Upper lobe of left lung (tissue), 6 donors: ENCODE results near the gene ECPAS. TPM values are rescaled to one million over a fixed set of nuclear protein-coding genes. Genes with fewer than 3 reads are reported as not detected.

ENCODE experiments used
- ATAC-seq, 2 donors: fragments of 200-7000 bp; cut with Tn5 transposase; one replicate each; pipeline ENCODE4 v1.9.1; 2022; ENCODE audit warnings: mild to moderate bottlenecking in 2 of 2, moderate library complexity in 2 of 2; ENCODE audit not compliant: low FRiP score in 2 of 2
- DNase-seq, 2 donors: peaks; one replicate each; pipeline ENCODE4 v3.0.0-alpha.2; 2019 to 2020
- H3K27ac ChIP-seq, 4 donors: fragments of 200-600 bp; sonication (generic); one replicate each; pipeline ENCODE4 v1.5.1; 2016 to 2019
- H3K27me3 ChIP-seq, 4 donors: fragments of 200-600 bp; sonication (generic); one replicate each; pipeline ENCODE4 v1.5.1; 2017 to 2019
- H3K36me3 ChIP-seq, 4 donors: fragments of 200-600 bp; sonication (generic); one replicate each; pipeline ENCODE4 v1.5.1; 2016 to 2019
- H3K4me1 ChIP-seq, 4 donors: fragments of 200-600 bp; sonication (generic); one replicate each; pipeline ENCODE4 v1.5.1; 2018 to 2019
- H3K4me3 ChIP-seq, 4 donors: fragments of 200-600 bp; sonication (generic); one replicate each; pipeline ENCODE4 v1.5.1; 2017 to 2019; ENCODE audit warnings: mild to moderate bottlenecking in 2 of 4, moderate library complexity in 1 of 4
- H3K9me3 ChIP-seq, 4 donors: fragments of 200-600 bp; sonication (generic); one replicate each; pipeline ENCODE4 v1.5.1; 2018 to 2019
- CTCF ChIP-seq, 6 experiments: fragments of 450-650 bp in 4 of 6; fragments of 200-600 bp in 2 of 6; sonication (generic) in 2 of 6; IDR thresholded peaks; one replicate each; pipeline ENCODE4 v1.5.1; 2016 to 2019; ENCODE audit warnings: antibody characterized with exemption in 6 of 6
- EP300 ChIP-seq, 4 donors: sonication (generic); formaldehyde crosslinking; IDR thresholded peaks; one replicate each; pipeline ENCODE4 v1.5.1; 2017; ENCODE audit warnings: antibody characterized with exemption in 4 of 4, control low read depth in 2 of 4
- POLR2A ChIP-seq, 4 donors: fragments of 450-650 bp; IDR thresholded peaks; one replicate each; pipeline ENCODE4 v1.5.1; 2016 to 2017; ENCODE audit warnings: antibody characterized with exemption in 4 of 4, mild to moderate bottlenecking in 2 of 4
- POLR2AphosphoS5 ChIP-seq, 2 donors: sonication (generic); formaldehyde crosslinking; IDR thresholded peaks; one replicate each; pipeline ENCODE4 v1.5.1; 2017; ENCODE audit warnings: antibody characterized with exemption in 2 of 2
- WGBS, 2 donors: methylation state at CpG; one replicate each; pipeline ENCODE4 v1.1.5; 2017 to 2018; 5-methylcytosine and 5-hydroxymethylcytosine counted together
- total RNA-seq, 6 donors: library from RNA; depleted of rRNA in 4 of 6; stranded (reverse); fragments of >200 nt in 4 of 6; gene quantifications; one replicate each; pipeline versions ENCODE4 v1.1.0 to v1.2.1, GENCODE V29; 2016 to 2021
- donor health status: DM: no; HTN: no; CAD: no; lungs with moderate emphysema.
- donor health status: DM: no; HTN: yes; CAD: no; lungs with severe emphysema.

Gene ECPAS, protein sequence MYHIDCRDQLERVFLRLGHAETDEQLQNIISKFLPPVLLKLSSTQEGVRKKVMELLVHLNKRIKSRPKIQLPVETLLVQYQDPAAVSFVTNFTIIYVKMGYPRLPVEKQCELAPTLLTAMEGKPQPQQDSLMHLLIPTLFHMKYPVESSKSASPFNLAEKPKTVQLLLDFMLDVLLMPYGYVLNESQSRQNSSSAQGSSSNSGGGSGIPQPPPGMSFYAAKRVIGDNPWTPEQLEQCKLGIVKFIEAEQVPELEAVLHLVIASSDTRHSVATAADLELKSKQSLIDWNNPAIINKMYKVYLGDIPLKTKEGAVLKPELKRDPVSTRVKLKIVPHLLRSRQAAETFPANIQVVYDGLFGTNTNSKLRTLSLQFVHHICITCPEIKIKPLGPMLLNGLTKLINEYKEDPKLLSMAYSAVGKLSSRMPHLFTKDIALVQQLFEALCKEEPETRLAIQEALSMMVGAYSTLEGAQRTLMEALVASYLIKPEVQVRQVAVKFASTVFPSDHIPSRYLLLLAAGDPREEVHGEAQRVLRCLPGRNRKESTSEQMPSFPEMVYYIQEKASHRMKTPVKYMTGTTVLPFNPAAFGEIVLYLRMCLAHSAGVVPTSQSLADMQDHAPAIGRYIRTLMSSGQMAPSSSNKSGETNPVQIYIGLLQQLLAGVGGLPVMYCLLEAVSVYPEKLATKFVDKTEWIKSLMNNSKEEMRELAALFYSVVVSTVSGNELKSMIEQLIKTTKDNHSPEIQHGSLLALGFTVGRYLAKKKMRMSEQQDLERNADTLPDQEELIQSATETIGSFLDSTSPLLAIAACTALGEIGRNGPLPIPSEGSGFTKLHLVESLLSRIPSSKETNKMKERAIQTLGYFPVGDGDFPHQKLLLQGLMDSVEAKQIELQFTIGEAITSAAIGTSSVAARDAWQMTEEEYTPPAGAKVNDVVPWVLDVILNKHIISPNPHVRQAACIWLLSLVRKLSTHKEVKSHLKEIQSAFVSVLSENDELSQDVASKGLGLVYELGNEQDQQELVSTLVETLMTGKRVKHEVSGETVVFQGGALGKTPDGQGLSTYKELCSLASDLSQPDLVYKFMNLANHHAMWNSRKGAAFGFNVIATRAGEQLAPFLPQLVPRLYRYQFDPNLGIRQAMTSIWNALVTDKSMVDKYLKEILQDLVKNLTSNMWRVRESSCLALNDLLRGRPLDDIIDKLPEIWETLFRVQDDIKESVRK (N-terminal part only)
- total RNA-seq, result 100 to 1,000 TPM in 1 of 6 donors, 10 to 100 TPM in 5; 64.4 to 158 (median 83.3) TPM

DNA sequence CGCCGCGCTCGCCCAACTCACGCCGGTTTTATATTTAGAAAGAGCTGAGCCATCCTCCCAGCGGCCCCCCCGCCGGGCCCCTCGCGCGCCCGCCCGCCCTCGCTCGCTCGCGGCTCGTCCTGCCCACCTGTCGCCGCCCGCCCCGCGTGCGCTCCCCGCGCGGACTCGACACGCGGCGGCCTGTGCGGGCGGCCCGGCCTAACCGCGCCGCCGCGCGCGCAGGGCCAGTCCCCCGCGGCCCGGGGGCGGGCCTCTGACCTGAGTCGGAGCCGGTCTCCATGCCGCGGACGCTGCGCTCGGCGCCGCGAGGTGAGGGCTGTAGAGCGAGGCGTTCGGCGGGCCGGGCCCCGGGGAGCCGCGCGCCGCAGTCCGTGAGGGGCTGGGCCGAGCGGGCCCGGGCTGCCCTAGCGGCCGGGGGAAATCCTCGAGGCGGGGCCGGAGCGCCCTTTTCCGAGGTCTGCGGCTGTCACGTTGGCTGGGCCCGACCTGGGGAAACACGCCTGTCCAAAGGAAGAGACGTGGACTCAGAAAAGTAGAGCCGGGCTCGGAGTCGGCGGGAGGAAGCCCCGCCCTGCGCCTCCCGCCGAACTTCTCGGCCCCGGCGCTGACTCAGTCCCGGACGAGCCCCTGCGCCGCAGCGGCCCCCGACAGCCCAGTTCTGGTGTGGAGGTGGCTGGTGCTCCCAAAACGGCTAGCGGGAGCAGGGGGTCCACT lies at the start of gene ECPAS:
Gene ECPAS (minus strand): TSS at position 526 of the 714 bp plus-strand sequence. CDS start 11,465 bp downstream, outside the sequence.
- H3K4me3 ChIP-seq, result peak within 1 kb of the TSS; percentile 57 to 98 (median 89)
- H3K36me3 ChIP-seq, result no peaks in the 10 kb centered on the region
- no peak for TF ChIP-seq EP300 (IDR thresholded peaks at IDR 0.05)
- peak in 3 of 6 experiments; percentile 5 to 24 (median 15) for TF ChIP-seq CTCF (IDR thresholded peaks at IDR 0.05)
- peak in 3 of 4 donors; percentile 32 to 72 (median 62) for TF ChIP-seq POLR2A (IDR thresholded peaks at IDR 0.05)
- peak; percentile 17 to 64 for TF ChIP-seq POLR2AphosphoS5 (IDR thresholded peaks at IDR 0.05)
- H3K27me3 ChIP-seq, result no peaks in the 10 kb centered on the region
- H3K9me3 ChIP-seq, result no peaks in the 10 kb centered on the region
- peaks cover 14 to 35% (median 15%) of the 10 kb centered on the region in 4 donors for H3K4me1 ChIP-seq
- peak within 1 kb of the TSS; percentile 95 to 99 (median 98) for H3K27ac ChIP-seq
- 0% methylated on average over 28 to 37 of the region's 101 CpGs for WGBS, 2 donors
- DNase-seq, result peak; percentile 83 to 95
- peak; percentile 91 to 92 for ATAC-seq

- TF ChIP-seq EP300 (IDR thresholded peaks at IDR 0.05) (no peak), POLR2A (IDR thresholded peaks at IDR 0.05) (no peak), POLR2AphosphoS5 (IDR thresholded peaks at IDR 0.05) (no peak), CTCF (IDR thresholded peaks at IDR 0.05) (no peak)
- DNase-seq (no peak), ATAC-seq (no peak)
- H3K27ac ChIP-seq, result no peak overlapping the region
- H3K4me3 ChIP-seq, result no peak overlapping the region
- WGBS, 2 donors, result 88 to 93% methylated on average over 5 of the region's 5 CpGs
- peaks cover 13 to 41% (median 40%) of the 10 kb centered on the region in 4 donors for H3K9me3 ChIP-seq
- H3K36me3 ChIP-seq, result peaks cover 0 to 37% (median 20%) of the 10 kb centered on the region in 4 donors
- H3K4me1 ChIP-seq, result no peaks in the 10 kb centered on the region
- no peaks in the 10 kb centered on the region for H3K27me3 ChIP-seq
Observed at GRCh38 chr9:111533099-111533790, 49.1 kb upstream of the ECPAS start.

GRCh38 chr9:111531716-111532115 lies 47.5 kb upstream of the ECPAS start:
- DNase-seq (no peak), ATAC-seq (no peak)
- TF ChIP-seq EP300 (IDR thresholded peaks at IDR 0.05) (no peak), CTCF (IDR thresholded peaks at IDR 0.05) (no peak), POLR2AphosphoS5 (IDR thresholded peaks at IDR 0.05) (no peak), POLR2A (IDR thresholded peaks at IDR 0.05) (no peak)
- Histone ChIP-seq H3K9me3 (peaks cover 7 to 27% (median 26%) of the 10 kb centered on the region in 4 donors), H3K27me3 (no peaks in the 10 kb centered on the region), H3K4me1 (no peaks in the 10 kb centered on the region), H3K27ac (no peak overlapping the region), H3K36me3 (peaks cover 0 to 29% (median 13%) of the 10 kb centered on the region in 4 donors), H3K4me3 (no peak overlapping the region)
- WGBS, 2 donors, result 96 to 97% methylated on average over 4 of the region's 4 CpGs
